ENCODE data around the gene PRRC2A. TPM values are rescaled to one million over a fixed set of nuclear protein-coding genes. Genes with fewer than 3 reads are reported as not detected.
A peak's percentile ranks its signal among the peaks of the same experiment; 100 is the strongest.

PRRC2A gene
- total RNA-seq, 1 donor from 2014 or later: 21.1 TPM

DNA sequence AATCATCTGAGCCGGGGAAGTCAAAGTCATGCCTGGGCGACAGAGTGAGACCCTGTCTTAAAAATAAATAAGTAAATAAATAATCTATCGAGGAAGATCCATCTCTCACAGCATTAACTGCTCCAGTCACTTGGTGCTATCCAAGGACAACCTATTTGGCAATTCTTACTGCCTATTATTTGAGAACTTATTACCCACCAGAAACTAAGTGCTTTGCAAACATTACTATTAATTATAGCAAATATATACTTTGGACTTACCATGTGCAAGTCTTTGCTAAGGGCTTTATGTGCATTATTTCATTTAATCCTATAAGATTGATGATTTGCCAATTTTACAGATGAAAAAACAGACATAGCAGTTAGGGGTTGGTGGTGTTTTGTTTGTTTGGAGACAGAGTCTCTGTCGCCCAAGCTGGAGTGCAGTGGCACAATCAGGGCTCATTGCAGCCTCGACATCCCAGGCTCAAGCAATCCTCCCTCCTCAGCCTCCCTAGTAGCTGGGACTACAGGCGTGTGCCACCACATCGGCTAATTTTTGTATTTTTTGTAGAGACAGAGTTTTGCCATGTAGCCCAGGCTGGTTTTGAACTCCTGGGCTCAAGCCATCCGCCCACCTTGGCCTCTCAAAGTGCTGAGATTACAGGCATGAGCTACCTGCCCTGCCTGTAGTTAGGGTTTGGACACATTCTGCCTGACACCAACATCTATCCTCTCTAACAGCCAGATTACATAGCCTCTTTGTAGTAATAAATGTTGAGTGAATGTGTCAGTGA is 34.2 kb downstream of the PRRC2A start:
- TF ChIP-seq, protein P1, sequence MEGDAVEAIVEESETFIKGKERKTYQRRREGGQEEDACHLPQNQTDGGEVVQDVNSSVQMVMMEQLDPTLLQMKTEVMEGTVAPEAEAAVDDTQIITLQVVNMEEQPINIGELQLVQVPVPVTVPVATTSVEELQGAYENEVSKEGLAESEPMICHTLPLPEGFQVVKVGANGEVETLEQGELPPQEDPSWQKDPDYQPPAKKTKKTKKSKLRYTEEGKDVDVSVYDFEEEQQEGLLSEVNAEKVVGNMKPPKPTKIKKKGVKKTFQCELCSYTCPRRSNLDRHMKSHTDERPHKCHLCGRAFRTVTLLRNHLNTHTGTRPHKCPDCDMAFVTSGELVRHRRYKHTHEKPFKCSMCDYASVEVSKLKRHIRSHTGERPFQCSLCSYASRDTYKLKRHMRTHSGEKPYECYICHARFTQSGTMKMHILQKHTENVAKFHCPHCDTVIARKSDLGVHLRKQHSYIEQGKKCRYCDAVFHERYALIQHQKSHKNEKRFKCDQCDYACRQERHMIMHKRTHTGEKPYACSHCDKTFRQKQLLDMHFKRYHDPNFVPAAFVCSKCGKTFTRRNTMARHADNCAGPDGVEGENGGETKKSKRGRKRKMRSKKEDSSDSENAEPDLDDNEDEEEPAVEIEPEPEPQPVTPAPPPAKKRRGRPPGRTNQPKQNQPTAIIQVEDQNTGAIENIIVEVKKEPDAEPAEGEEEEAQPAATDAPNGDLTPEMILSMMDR (IDR thresholded peaks at IDR 0.05; ENCODE audit: insufficient read depth, low read length, severe bottlenecking): no peak
- Histone ChIP-seq H3K4me3 (ENCODE audit: low read depth, low read length) (no peak overlapping the region), H3K36me3 (ENCODE audit: control insufficient read depth, insufficient read depth, low read length) (peaks cover 4% of the 10 kb centered on the region), H3K27me3 (ENCODE audit: control insufficient read depth, insufficient read depth, low read length) (no peaks in the 10 kb centered on the region)
- FAIRE-seq (no peak), DNase-seq (ENCODE audit: low read depth) (no peak)

DNA sequence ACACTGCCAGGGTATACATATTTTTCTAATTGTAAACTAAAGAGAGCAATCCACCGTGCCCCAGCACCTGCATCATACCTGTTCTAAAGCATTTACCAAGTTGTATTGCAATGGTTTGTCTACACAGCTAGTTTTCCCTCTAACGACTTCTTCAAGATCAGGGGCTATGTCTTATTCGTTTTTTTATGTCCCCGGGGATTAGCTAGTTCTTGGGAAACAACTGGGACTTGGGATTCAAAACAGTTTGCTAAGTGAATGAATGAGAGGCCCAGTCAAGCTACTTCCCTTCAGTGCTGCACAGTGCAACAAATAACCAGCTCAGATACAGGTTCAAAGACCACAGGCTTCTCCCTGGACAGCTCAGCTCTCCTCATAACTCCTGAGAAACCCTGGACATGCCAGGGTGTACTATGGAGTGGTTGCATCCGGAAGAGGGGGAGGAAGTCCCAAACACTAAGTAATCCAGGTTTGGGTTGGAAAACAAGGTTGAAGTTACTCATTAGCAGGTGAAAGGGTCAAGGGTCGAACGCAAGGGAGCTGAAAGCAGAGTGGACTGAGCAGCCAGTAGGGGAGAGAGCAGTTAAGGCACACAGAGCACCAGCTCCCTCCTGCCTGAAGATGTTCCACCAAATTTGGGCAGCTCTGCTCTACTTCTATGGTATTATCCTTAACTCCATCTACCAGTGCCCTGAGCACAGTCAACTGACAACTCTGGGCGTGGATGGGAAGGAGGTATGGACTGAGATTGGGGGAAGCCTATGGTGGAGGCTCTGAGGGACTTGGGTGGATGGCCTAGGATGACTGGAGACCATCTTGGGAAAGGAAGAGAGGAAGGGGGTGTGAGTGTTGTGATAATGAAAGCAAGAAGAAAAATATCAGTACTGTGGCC is 35.1 kb downstream of the PRRC2A start, which contains the start of gene APOM:
TSS of gene APOM (plus strand) at position 546 of the 889 bp plus-strand sequence. CDS start at position 619, 73 bp downstream.
- DNase-seq (ENCODE audit: low read depth) (no peak), FAIRE-seq (no peak)
- TF ChIP-seq, protein P1 (IDR thresholded peaks at IDR 0.05; ENCODE audit: insufficient read depth, low read length, severe bottlenecking): no peak
- H3K27me3 ChIP-seq (ENCODE audit: control insufficient read depth, insufficient read depth, low read length): no peaks in the 10 kb centered on the region
- no peak within 1 kb of the TSS for H3K4me3 ChIP-seq (ENCODE audit: low read depth, low read length)
- H3K36me3 ChIP-seq (ENCODE audit: control insufficient read depth, insufficient read depth, low read length): peaks cover 4% of the 10 kb centered on the region

DNA sequence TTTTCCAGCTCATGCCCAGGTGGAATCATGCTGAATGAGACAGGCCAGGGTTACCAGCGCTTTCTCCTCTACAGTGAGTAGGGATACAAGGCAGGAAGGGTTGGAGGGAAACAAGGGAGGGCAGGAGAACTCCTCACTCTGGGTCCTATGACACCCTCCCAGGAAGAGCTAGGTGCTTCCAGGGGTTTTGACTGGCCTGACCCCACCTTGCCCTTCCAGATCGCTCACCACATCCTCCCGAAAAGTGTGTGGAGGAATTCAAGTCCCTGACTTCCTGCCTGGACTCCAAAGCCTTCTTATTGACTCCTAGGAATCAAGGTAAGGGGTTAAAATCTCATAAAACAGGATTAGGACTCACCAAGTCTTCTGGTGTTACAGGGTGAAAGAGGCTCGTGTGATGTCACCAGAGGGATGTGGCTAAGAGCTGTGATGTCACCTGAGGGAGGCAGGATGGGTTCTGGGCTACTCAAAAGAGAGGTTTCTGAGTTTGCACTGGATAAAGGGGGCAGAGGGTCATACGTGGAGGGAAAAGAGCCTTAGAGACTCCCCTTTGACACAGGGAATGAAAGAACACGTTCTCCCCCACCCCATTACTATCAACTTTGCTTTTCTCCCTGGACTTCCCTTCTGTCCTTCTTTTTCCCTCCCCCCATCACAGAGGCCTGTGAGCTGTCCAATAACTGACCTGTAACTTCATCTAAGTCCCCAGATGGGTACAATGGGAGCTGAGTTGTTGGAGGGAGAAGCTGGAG is 37.1 kb downstream of the PRRC2A start:
- H3K27me3 ChIP-seq (ENCODE audit: control insufficient read depth, insufficient read depth, low read length): no peaks in the 10 kb centered on the region
- H3K4me3 ChIP-seq (ENCODE audit: low read depth, low read length): no peak overlapping the region
- TF ChIP-seq, protein P1 (IDR thresholded peaks at IDR 0.05; ENCODE audit: insufficient read depth, low read length, severe bottlenecking): no peak
- FAIRE-seq (no peak), DNase-seq (ENCODE audit: low read depth) (no peak)
- peaks cover 6% of the 10 kb centered on the region for H3K36me3 ChIP-seq (ENCODE audit: control insufficient read depth, insufficient read depth, low read length)

DNA sequence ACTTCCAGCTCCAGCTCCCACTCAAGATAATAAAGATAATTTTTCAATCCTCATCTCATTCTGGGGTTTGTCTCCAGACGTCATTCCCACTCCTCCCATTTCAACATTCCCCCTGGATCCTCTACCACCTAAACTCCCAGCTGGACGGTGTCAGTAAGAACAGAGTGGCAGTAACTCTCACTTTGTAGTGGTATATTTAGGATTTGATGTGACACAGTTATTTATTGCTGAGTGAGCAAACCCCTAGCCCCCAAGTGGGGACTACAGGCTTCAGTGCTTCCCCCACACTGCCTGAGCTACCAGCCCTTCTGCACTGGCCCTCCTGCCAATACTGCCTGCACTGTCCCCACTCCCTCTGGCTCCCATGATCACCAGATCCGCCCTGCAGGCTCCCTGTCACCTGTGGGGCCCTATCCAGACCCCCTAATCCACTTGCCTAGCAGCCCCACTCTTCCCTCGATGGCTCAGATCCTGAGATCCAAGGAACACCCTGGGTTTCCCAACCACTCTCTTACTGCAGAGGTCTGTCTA is 37.7 kb downstream of the PRRC2A start:
- DNase-seq (ENCODE audit: low read depth) (no peak), FAIRE-seq (no peak)
- Histone ChIP-seq H3K4me3 (ENCODE audit: low read depth, low read length) (no peak overlapping the region), H3K27me3 (ENCODE audit: control insufficient read depth, insufficient read depth, low read length) (no peaks in the 10 kb centered on the region), H3K36me3 (ENCODE audit: control insufficient read depth, insufficient read depth, low read length) (peaks cover 6% of the 10 kb centered on the region)
- TF ChIP-seq, protein P1 (IDR thresholded peaks at IDR 0.05; ENCODE audit: insufficient read depth, low read length, severe bottlenecking): no peak

DNA sequence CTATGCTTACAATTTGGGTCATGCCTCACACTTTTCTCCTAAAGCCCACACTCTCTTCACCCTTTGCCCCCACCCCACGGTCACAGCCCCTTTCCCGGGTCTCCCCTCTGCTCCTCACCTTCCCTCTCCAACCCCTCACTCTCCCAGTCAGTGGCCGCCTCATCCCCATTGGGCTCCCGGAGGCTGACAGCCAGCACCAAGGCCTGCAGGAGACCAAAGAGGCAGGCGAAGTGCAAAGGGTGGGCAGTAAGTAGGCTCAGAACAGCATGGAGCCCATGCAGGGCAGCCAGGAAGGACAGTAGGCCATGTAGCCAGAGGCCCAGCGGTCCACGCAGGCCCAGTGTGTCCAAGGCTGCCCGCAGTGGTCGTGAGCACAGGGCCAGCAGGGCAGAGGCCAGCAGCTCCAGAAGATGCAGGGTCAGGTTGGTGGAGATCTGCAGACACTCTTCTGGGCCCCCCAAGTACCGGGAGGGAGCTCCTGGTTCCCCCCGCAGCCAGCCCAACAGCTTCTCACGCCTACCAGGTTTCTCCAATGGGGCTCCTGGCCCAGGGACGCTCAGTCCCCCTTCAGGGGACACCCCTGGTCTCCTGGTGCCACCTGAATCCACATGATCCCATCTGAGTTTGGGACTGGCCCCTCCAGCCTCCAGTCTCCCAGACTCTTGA is 38.6 kb downstream of the PRRC2A start:
- TF ChIP-seq, protein P1 (IDR thresholded peaks at IDR 0.05; ENCODE audit: insufficient read depth, low read length, severe bottlenecking): no peak
- FAIRE-seq: no peak
- peaks cover 6% of the 10 kb centered on the region for H3K36me3 ChIP-seq (ENCODE audit: control insufficient read depth, insufficient read depth, low read length)

More for the DNA sequence above, 38.6 kb downstream of the PRRC2A start:
- H3K4me3 ChIP-seq (ENCODE audit: low read depth, low read length): peak overlapping the region; percentile 76
- no peaks in the 10 kb centered on the region for H3K27me3 ChIP-seq (ENCODE audit: control insufficient read depth, insufficient read depth, low read length)
- DNase-seq (ENCODE audit: low read depth): no peak

All from bronchial epithelial cell (primary cell).